HG03196 (cell line): ENCODE data around the gene SAMHD1.
"Not testable (repeated sequence)": the region's sequence is repeated elsewhere in the genome, so short reads cannot be mapped to it uniquely, and the experiment has no call there.

ENCODE experiments used
- ATAC-seq: cut with Tn5 transposase; IDR thresholded peaks from one replicate; pipeline ENCODE4 v1.9.1; 2021; ENCODE audit not compliant: unreplicated experiment

The SAMHD1 gene

GRCh38 chr20:36951198-36951978 lies at the start of gene SAMHD1:
Gene SAMHD1, minus strand, starts transcription at chr20:36951708. Its CDS starts 65 bp downstream, at chr20:36951643.
- ATAC-seq: peak; percentile 82

DNA sequence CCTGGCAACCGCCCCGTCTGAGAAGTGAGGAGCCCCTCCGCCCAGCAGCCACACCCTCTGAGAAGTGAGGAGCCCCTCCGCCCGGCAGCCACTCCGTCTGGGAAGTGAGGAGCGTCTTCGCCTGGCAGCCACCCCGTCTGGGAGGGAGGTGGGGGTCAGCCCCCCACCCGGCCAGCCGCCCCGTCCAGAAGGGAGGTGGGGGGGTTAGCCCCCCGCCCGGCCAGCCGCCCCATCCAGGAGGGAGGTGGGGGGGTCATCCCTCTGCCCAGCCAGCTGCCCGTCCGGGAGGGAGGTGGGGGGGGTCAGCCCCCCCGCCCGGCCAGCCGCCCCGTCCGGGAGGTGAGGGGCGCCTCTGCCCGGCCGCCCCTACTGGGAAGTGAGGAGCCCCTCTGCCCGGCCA lies 48.7 kb upstream of the SAMHD1 start:
- ATAC-seq: not testable (repeated sequence)

GRCh38 chr20:36998652-36999051 lies 47.1 kb upstream of the SAMHD1 start:
- ATAC-seq: no peak

GRCh38 chr20:36997121-36997520 lies 45.6 kb upstream of the SAMHD1 start:
- ATAC-seq: no peak

DNA sequence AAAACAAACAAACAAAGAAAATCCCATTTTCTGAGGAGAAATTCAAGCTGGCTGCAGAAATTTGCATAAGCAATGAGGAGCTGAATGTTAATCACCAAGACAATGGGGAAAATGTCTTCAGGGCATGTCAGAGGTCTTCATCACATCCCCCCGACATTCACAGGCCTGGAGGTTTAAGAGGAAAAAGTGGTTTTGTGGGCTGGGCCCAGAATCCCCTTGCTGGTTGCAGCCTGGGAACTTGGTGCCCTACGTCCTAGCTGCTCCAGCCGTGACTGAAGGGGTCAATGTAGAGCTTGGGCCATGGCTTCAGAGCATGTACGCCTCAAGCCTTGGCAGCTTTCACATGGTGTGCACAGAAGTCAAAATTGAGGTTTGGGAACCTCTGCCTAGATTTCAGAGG lies 42.7 kb upstream of the SAMHD1 start:
- ATAC-seq: not testable (repeated sequence)

DNA sequence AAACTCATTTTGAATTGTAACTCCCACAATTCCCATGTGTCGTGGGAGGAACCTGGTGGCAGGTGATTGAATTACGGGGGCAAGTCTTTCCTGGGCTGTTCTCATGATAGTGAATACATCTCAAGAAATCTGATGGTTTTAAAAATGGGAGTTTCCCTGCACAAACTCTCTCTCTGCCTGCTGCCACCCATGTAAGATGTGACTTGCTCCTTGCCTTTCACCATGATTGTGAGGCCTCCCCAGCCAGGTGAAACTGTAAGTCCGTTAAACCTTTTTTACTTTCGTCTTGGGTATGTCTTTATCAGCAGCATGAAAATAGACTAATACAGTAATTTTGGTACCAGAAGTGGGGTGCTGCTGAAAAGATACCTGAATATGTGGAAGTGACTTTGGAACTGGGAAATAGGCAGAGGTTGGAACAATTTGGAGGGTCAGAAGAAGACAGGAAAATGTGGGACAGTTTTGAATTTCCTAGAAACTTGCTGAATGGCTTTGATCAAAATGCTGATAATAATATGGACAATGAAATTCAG lies 41.4 kb upstream of the SAMHD1 start:
- ATAC-seq: no peak

GRCh38 chr20:36991703-36992102 lies 40.2 kb upstream of the SAMHD1 start:
- ATAC-seq: no peak

GRCh38 chr20:36989797-36990196 lies 38.3 kb upstream of the SAMHD1 start:
- ATAC-seq: no peak

- no peak for ATAC-seq
Observed at GRCh38 chr20:36988494-36988966, 37.0 kb upstream of the SAMHD1 start.

- ATAC-seq: no peak
Observed at GRCh38 chr20:36984257-36984638, 32.7 kb upstream of the SAMHD1 start.

DNA sequence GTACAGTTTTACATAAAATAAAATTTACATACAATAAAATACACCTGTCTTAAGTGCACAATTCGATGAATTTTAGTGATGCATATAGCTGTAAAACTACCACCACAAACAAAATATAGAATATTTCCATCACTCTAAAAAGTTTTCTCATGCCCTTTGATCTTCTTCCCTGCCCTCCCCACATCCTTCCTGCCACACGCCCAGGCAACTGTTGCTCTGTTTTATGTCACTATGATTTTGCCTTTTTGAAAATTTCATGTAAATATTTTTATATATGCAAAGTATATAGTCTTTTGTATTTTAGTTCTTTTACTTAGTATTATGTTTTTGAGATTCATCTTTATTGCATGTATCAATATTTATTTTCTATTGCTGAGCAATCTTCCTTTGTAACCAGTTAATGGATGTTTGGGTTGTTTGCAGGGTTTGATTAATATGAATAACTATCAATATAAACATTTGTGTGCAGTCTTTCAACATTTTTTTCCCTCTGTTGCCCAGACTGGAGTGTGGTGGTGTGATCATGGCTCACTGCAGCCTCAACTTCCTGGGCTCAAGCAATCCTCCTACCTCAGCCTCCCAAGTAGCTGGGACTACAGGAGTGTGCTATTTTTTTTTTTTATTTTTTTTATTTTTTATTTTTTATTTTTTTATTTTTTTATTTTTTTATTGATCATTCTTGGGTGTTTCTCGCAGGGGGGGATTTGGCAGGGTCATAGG lies 23.8 kb upstream of the SAMHD1 start:
- ATAC-seq: no peak

DNA sequence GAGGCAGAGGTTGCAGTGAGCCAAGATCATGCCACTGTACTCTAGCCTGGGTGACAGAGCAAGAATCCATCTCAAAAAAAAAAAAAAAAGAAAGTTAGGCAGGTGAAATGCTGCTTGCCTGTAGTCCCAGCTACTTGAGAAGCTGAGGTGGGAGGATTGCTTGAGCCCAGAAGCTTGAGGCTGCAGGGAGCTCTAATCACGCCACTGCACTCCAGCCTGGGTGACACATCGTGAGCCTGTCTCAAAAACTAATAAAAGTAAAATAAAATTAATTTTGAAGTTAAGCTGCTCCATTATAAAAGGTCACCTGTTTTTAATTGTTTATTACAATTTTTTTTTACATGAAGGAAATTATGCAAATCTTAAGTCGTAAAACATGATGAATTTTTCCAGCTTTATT lies 23.2 kb upstream of the SAMHD1 start:
- ATAC-seq: no peak

GRCh38 chr20:36971103-36971502 lies 19.6 kb upstream of the SAMHD1 start:
- no peak for ATAC-seq

DNA sequence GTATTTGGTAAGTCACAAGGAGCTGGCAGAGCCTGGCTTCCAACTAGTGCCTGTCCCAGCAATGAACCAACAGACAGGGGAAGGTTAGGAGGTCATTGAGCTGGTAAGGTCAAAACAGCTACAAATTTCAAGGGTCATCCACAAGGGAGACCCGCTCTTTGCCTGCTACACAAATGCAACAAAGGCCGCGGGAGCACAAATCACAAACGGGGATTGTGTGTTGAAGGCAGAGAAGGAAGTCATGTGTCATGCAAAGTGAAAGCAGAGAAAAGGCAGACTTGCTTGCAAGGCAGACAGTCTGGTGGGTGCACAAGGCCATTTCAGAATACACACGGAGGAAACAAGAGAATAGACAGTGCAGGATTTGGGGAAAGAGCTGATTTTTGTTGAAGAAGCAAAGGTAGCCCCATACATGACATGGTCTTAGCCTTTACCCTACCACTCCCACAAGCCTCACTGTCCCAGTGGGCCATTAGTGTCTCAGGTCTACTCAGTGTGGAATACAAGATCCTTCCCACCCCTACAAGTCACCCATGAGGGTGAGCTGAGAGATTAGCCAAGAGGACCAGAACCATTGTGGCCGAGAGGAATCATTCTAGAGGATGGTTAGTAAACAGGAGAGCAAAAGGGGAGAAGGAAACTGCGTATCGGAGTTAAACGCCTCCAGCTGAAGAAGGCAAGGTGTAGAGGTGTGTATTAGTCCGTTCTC lies 18.1 kb upstream of the SAMHD1 start:
- no peak for ATAC-seq

GRCh38 chr20:36969051-36969450 lies 17.5 kb upstream of the SAMHD1 start:
- ATAC-seq: no peak

DNA sequence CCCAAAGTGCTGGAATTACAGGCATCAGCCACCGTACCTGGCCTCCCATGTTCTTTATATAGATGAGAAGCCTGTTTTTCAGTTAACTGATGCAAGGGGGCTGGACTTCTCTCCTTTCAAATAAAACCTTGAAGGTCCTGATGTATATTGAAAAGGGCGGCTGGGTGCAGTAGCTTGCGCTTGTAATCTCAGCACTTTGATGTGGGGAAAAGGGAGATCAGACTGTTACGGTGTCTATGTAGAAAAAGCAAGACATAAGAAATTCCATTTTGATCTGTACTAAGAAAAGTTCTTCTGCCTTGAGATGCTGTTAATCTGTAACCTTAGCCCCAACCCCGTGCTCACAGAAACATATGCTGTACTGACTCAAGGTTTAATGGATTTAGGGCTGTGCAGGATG lies 16.1 kb upstream of the SAMHD1 start:
- ATAC-seq: no peak

GRCh38 chr20:36966965-36967364 lies 15.5 kb upstream of the SAMHD1 start:
- not testable (repeated sequence) for ATAC-seq

- not testable (repeated sequence) for ATAC-seq
Observed at GRCh38 chr20:36962354-36962941, 10.9 kb upstream of the SAMHD1 start.

- no peak for ATAC-seq
Observed at GRCh38 chr20:36959242-36959641, 7.7 kb upstream of the SAMHD1 start.

GRCh38 chr20:36957875-36958667 lies 6.6 kb upstream of the SAMHD1 start:
- no peak for ATAC-seq
